HG03159 (cell line): ENCODE measurements around the gene SPRN.
"Not testable (repeated sequence)": the region's sequence is repeated elsewhere in the genome, so short reads cannot be mapped to it uniquely, and the experiment has no call there.

ENCODE experiments used
- ATAC-seq: cut with Tn5 transposase; IDR thresholded peaks from one replicate; pipeline ENCODE4 v1.9.1; 2021; ENCODE audit warnings: mild to moderate bottlenecking, moderate library complexity; ENCODE audit not compliant: unreplicated experiment

The SPRN gene, protein sequence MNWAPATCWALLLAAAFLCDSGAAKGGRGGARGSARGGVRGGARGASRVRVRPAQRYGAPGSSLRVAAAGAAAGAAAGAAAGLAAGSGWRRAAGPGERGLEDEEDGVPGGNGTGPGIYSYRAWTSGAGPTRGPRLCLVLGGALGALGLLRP

GRCh38 chr10:133424601-133425000, at the start of gene SPRN:
SPRN (minus strand) TSS chr10:133424625; CDS start chr10:133423681, 944 bp downstream.
- not testable (repeated sequence) for ATAC-seq

DNA sequence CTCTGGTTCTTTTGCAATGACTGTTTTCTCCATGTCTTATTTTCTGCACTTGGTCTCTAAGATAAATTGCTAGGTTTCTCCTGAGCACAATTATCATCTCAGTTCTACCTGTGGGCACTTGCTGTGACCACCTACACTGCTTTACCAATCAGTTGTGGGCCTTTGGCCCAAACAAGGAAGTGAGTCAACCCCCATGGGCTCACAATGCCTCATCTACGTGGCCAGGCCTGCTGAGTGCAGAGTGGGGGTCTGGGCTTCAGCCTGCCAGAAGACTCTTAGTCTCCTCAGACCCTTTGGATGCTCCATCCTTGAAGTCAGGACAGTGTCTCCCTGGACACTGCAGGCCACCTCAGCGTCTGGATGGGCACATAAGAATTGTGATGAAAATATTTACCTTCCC, 49.6 kb upstream of the SPRN start:
- no peak for ATAC-seq

DNA sequence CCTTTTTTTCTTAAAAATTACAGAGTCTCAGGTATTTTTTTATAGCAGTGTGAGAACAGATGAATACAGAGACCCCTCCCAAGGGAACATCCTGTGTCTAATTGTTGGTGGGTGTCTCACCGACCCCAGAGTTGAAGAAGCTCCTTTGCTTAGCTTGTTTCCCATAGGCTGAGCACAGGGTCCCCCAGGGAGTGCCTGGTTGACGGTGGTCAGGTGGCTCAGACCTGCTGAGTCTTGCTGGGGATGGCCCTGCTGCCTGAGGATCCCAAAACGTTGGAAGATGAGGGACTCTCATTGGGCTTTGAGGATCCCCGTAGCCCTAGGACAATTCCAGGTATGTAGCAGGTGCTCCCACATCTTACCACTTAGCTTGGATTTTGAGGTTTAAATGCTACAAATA, 48.8 kb upstream of the SPRN start:
- ATAC-seq = no peak

DNA sequence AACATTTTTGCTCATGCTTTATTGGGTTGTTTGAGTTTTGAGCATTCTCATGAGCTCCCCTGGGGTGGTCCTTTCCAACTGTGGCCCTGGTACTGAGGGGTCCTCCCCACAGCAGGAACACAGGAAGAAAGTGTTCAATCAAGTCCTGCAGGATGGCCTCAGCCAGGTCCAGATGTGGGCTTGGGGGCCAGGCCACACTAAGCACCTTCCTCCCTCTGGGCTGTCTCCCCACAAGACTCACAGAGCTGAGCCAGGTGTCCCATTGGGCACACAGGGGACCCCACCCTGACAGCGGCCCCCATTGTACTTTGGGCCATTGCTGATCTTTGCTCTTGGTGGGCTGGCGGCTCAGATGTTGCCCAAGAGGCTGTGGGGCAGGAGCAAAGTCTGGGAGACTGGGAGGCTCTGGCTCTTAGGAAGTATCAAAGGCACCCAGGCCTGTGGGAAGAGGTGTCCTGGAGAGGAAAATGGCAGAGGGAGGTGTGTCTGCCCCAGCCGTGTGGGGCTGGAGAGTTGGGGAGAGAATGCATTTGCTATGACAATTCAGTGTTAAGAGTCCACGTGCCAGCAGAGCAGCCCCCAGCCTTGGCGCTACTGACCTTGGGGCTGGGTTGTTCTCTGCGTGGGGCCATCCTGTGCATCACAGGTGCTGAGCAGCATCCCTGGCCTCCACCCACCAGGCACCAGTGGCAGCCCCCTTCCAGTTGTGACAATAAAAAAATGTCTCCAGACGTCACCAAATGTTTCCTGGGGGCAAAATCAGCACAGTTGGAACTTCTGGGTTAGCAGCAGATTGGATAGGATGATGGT, 47.1 kb upstream of the SPRN start:
- ATAC-seq = no peak

GRCh38 chr10:133469205-133469604, 44.8 kb upstream of the SPRN start:
- ATAC-seq = not testable (repeated sequence)

- ATAC-seq = no peak
Observed at GRCh38 chr10:133467286-133467911, 43.0 kb upstream of the SPRN start.

GRCh38 chr10:133466683-133467275, 42.4 kb upstream of the SPRN start:
- ATAC-seq = no peak

DNA sequence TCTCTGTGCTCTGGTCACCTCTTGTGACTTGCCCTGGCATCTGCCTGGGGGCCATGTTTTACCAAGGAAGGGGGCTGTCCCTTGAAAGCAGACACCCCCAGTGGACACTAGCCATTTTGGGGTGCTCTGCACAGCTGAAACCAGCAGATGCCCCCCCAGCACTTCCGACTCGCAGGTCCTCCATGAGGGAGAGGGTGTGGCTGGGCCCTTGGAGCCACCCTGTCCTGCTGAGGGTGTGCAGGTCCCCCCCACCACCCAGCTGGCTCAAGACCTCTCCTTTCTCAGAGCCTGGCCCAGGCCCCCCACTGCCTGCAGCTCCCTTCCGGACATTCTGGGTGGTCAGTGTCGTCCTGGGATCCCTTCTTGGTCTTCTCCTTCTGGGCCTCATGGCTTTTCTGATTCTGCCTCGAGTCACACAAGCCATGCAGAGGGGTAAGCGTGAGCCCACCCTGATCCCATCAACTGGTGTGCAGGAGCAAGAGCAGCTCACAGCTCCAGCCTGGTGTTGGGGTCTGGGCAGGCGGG, 41.6 kb upstream of the SPRN start:
- no peak for ATAC-seq

GRCh38 chr10:133465191-133465949, 40.9 kb upstream of the SPRN start:
- ATAC-seq = no peak

DNA sequence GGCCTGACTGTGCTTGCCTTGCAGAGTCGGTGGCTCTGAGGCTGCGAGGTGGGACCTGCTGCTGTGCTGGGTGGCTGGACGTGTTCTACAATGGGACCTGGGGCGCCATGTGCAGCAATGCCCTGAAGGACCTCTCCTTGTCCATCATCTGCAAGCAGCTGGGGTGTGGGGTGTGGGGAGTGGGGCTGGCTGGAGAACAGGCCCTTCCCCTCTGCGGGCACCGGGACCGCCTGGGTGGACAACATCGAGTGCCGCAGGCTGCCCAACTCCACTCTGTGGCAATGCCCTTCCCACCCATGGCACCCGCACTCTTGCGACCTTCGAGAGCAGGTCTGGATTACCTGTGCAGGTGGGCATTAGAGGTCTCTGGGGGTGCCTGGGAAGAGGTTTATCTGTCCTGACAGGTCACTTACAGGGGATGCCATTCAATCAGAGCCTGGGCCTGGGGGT, 40.2 kb upstream of the SPRN start:
- no peak for ATAC-seq

DNA sequence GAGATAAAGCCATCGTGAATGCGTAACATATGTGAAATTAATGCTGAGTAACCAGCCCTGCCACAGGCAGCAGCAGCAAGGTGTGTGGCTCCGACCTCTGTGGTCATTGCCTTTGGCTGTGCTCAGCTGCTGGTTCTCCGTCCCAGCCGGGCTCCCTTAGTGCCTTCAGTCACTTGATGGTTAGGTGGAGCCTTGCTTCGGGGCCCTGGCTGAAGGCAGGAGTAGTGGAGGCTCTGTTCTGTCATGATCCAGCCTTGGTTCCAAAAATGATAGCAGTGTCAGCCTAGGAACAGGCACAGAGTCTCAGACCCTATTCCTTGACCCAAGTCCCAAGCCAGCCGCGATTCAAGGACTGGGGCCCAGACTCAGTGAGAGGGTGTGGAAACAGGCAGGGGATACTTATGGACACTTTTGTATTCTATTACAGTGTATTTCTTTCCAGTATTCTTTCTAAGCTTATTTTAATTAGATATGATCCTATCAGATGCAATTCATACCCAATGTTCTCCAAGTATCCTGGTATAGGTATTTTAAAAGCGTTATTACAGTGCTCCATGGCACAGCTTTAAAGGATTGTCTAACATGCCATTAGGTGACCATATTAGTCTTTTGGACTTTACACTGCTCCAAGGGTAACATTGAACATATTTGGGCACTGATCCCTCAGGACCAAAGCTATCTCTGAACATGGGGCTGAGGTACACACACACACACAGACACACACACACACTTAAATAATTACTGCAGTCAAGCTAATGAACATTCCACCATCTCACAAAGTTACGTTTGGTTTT, 38.3 kb upstream of the SPRN start:
- ATAC-seq = no peak

DNA sequence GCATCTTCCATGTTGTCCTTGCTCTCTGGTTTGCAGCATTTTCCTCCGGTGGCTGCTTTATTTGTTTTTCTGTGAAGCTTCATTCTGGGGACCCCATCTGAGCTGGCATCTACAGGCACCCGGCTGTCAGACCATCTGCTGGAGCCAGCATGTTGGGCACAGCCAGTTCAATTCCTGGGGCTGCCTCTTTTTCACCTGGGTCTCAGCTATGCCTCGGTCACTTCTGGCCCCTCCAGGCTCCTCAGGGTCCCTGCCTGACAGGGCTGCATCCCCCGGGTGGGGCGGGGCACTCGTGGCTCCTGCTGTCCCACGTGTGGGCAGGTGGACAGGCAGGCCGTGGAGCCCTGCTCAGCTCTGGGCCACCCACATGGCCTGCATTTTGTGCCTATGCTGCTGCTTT, 37.4 kb upstream of the SPRN start:
- ATAC-seq = no peak

- no peak for ATAC-seq
Observed at GRCh38 chr10:133461027-133461426, 36.6 kb upstream of the SPRN start.

GRCh38 chr10:133460208-133460769, 35.9 kb upstream of the SPRN start:
- ATAC-seq = no peak

- no peak for ATAC-seq
Observed at GRCh38 chr10:133459454-133460207, 35.2 kb upstream of the SPRN start.

GRCh38 chr10:133458710-133459453, 34.5 kb upstream of the SPRN start:
- no peak for ATAC-seq

GRCh38 chr10:133458021-133458709, 33.7 kb upstream of the SPRN start:
- no peak for ATAC-seq
